Type B pancreatic cell (in vitro differentiated cells): Measurements from ENCODE around the gene CHRM2. TPM values are rescaled to one million over a fixed set of nuclear protein-coding genes. Genes with fewer than 3 reads are reported as not detected.
A peak's percentile ranks its signal among the peaks of the same experiment; 100 is the strongest.
"Not testable (repeated sequence)": the region's sequence is repeated elsewhere in the genome, so short reads cannot be mapped to it uniquely, and the experiment has no call there.

Source experiments
- DNase-seq: peaks from one replicate; pipeline ENCODE4 v3.0.0; 2021; ENCODE audit warnings: mixed read lengths; ENCODE audit not compliant: unreplicated experiment; ENCODE audit errors: extremely low spot score
- H3K27ac Mint-ChIP-seq: 2 replicates; pipeline ENCODE4 v1.8.0; 2021; ENCODE audit warnings: mild to moderate bottlenecking, mixed read lengths
- H3K27me3 Mint-ChIP-seq: 2 replicates; pipeline ENCODE4 v1.8.0; 2021; ENCODE audit warnings: mixed read lengths
- H3K36me3 Mint-ChIP-seq: 2 replicates; pipeline ENCODE4 v1.8.0; 2021; ENCODE audit warnings: mixed read lengths
- H3K4me1 Mint-ChIP-seq: one replicate; pipeline ENCODE4 v1.8.0; 2021; ENCODE audit warnings: mixed read lengths; ENCODE audit not compliant: unreplicated experiment
- H3K4me3 Mint-ChIP-seq: 2 replicates; pipeline ENCODE4 v1.8.0; 2021; ENCODE audit warnings: mild to moderate bottlenecking, mixed read lengths
- H3K9me3 Mint-ChIP-seq: 2 replicates; pipeline ENCODE4 v1.8.0; 2021; ENCODE audit warnings: mixed read lengths
- long read RNA-seq: library from polyadenylated mRNA; unstranded; transcript quantifications from one replicate; pipeline ENCODE4 v2.0.0, GENCODE V29; 2020
- total RNA-seq: library from RNA; stranded (reverse); gene quantifications from 2 replicates; pipeline ENCODE4 v1.2.1, GENCODE V29; 2021; ENCODE audit warnings: low replicate concordance
- TF ChIP-seq, protein P1 (sequence below): fragments of 200-600 bp; sonication (generic); conservative IDR thresholded peaks from 2 replicates; pipeline ENCODE4 v1.5.0; 2021; ENCODE audit warnings: antibody characterized with exemption, mild to moderate bottlenecking

The CHRM2 gene
- 11.4 and 12.2 TPM in 2 replicates for total RNA-seq
- long read RNA-seq, full-length matches to known transcripts, result 1 of 9 reads
- long read RNA-seq, partial matches to known transcripts, result 2 of 9 reads
- long read RNA-seq, other reads (novel, unspliced or antisense), result 6 of 9 reads

DNA sequence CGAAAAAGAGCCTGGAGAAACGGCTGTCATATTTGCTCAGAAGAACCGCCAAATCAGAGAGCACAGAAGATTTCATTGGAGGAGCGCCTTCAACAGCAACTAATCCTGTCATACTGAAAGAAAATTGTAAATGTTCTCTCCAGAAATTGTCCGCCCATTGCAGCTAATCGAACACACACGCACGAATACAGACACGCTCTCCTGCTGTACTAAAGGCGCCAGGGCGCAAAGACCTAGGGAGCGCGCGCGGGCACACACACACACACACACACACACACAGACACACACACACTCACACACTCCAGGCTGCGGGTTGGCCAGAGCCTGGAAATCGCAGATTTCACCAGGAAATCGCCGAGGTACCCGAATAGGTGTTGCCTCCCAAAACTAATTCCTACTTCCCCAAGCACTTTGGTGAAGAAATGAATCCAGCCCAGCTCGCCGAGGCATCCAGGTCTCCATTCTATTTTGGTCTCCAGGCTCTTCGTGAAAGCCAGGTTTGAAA is at the start of gene CHRM2:
Gene CHRM2 (plus strand): TSS at position 157 of the 505 bp plus-strand sequence. CDS start 146,214 bp downstream, outside the sequence.
- H3K4me3 Mint-ChIP-seq, result peak within 1 kb of the TSS; percentile 92
- peaks cover 87% of the 10 kb centered on the region for H3K27me3 Mint-ChIP-seq
- TF ChIP-seq, protein P1, sequence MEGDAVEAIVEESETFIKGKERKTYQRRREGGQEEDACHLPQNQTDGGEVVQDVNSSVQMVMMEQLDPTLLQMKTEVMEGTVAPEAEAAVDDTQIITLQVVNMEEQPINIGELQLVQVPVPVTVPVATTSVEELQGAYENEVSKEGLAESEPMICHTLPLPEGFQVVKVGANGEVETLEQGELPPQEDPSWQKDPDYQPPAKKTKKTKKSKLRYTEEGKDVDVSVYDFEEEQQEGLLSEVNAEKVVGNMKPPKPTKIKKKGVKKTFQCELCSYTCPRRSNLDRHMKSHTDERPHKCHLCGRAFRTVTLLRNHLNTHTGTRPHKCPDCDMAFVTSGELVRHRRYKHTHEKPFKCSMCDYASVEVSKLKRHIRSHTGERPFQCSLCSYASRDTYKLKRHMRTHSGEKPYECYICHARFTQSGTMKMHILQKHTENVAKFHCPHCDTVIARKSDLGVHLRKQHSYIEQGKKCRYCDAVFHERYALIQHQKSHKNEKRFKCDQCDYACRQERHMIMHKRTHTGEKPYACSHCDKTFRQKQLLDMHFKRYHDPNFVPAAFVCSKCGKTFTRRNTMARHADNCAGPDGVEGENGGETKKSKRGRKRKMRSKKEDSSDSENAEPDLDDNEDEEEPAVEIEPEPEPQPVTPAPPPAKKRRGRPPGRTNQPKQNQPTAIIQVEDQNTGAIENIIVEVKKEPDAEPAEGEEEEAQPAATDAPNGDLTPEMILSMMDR, result no peak
- no peak within 1 kb of the TSS for H3K27ac Mint-ChIP-seq
- H3K4me1 Mint-ChIP-seq, result peaks cover 14% of the 10 kb centered on the region
- no peaks in the 10 kb centered on the region for H3K36me3 Mint-ChIP-seq
- no peak for DNase-seq
- no peaks in the 10 kb centered on the region for H3K9me3 Mint-ChIP-seq

DNA sequence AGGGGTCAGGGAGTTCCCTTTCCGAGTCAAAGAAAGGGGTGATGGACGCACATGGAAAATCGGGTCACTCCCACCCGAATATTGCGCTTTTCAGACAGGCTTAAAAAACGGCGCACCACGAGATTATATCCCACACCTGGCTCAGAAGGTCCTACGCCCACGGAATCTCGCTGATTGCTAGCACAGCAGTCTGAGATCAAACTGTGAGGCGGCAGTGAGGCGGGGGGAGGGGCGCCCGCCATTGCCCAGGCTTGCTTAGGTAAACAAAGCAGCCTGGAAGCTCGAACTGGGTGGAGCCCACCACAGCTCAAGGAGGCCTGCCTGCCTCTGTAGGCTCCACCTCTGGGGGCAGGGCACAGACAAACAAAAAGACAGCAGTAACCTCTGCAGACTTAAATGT is 37.1 kb upstream of the CHRM2 start:
- not testable (repeated sequence) for H3K9me3 Mint-ChIP-seq, H3K27me3 Mint-ChIP-seq, DNase-seq, H3K27ac Mint-ChIP-seq, H3K36me3 Mint-ChIP-seq, H3K4me1 Mint-ChIP-seq
- H3K4me3 Mint-ChIP-seq, result peak overlapping the region; percentile 77

DNA sequence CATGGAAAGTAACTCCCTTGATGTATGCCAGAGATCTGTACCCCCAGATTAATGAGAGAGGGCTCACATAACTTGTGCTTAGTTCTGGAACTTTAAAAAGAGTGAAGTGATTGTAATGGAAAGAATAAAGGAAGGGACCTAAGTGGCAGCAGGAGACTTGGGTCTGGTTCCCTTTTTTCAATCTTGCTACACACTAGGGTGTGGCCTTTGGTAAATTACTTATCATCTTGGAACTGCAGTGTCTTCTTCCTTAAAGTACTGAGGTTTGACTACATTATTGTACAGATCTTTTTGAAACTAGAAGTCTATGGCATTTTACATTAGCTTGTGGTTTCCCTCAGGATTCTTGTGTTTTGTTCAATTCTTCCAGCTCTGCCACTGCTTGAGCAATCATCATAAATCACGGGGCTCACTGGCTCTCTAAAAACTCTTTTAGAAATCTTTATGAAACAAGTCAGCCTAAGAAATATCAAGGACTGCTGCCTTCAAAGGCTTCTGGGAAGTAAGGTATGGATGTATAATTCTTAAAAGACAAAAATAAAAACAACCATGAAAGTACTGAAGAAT is 22.5 kb upstream of the CHRM2 start:
- DNase-seq, result no peak
- Mint-ChIP-seq H3K4me3 (no peak overlapping the region), H3K36me3 (no peaks in the 10 kb centered on the region), H3K9me3 (no peaks in the 10 kb centered on the region), H3K27me3 (peaks cover 11% of the 10 kb centered on the region), H3K27ac (no peak overlapping the region), H3K4me1 (no peaks in the 10 kb centered on the region)
- TF ChIP-seq, protein P1, result no peak

DNA sequence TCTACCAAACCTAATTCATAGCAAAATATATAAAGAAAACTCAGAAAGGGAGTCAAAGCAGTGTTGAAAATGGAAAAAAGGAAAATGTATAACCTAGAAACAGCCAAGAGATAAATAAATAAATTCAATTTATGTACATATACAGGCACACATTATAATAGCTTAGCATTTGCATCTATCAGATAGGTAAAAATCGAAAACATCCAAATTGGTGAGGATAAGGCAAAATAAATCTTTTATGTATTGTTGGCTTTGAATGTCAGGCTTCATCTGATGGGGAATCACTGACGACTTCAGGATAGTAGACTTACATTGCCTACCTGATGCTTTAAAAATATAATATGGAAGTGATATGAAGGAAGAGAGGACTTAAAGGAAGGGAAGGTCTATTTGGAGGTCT is 20.6 kb upstream of the CHRM2 start:
- TF ChIP-seq, protein P1, result no peak
- Mint-ChIP-seq H3K9me3 (no peaks in the 10 kb centered on the region), H3K27me3 (peaks cover 14% of the 10 kb centered on the region), H3K27ac (no peak overlapping the region), H3K4me3 (no peak overlapping the region), H3K4me1 (no peaks in the 10 kb centered on the region), H3K36me3 (no peaks in the 10 kb centered on the region)
- no peak for DNase-seq

DNA sequence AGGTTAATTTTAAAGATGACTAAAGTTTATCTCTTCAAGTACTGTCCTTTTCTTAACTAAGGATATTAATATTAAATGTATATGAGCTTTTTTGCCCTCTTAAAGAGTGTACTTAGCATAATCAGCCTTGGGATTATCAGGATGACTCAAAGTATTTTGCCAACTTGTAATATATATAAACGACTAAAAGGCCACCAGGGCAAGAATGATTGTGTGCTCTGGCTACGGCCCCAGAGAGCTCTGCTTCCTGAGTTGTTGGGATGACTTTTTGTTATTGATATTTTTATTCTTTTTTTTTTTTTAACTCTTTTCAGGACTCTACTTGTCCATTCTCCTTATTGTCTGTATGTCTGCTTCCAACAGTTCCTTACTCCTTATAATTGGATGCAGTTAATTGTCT is 14.8 kb upstream of the CHRM2 start:
- no peak for DNase-seq
- Mint-ChIP-seq H3K9me3 (no peaks in the 10 kb centered on the region), H3K4me3 (no peak overlapping the region), H3K27me3 (peaks cover 6% of the 10 kb centered on the region), H3K36me3 (no peaks in the 10 kb centered on the region), H3K4me1 (no peaks in the 10 kb centered on the region), H3K27ac (no peak overlapping the region)
- TF ChIP-seq, protein P1, result no peak

DNA sequence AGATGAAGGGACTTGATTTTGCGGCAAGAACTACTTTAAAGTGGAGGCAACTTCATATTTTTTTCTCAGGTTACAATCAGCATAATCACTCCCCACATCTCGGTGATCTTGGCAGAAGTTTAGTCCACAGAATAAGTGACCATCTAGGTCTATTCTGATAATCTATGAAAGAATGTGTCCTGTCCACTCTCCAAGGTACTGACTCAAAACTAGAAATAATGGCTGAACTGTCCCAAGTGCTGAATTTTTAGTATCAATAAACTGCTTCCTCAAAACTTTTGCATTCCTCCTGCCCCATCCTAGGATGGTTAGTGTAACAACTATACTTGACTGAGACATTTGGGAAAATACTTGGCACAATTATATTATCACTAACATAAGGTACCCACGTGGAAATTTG is 10.9 kb upstream of the CHRM2 start:
- TF ChIP-seq, protein P1, result no peak
- H3K9me3 Mint-ChIP-seq, result no peaks in the 10 kb centered on the region
- no peak overlapping the region for H3K4me3 Mint-ChIP-seq
- DNase-seq, result no peak
- peaks cover 13% of the 10 kb centered on the region for H3K27me3 Mint-ChIP-seq
- H3K27ac Mint-ChIP-seq, result no peak overlapping the region
- no peaks in the 10 kb centered on the region for H3K36me3 Mint-ChIP-seq
- H3K4me1 Mint-ChIP-seq, result no peaks in the 10 kb centered on the region
